AG09319 (cell line): ENCODE results near the gene TAF4B.

Experiments
- DNase-seq: peaks from one replicate; pipeline ENCODE4 v3.0.0-alpha.2; 2010; ENCODE audit warnings: low read depth; ENCODE audit errors: extremely low read depth
- CTCF ChIP-seq: IDR thresholded peaks from 2 replicates; pipeline ENCODE4 v1.5.1; 2011; ENCODE audit warnings: low read depth, mild to moderate bottlenecking, inconsistent platforms, low read length, moderate library complexity

Gene TAF4B

DNA sequence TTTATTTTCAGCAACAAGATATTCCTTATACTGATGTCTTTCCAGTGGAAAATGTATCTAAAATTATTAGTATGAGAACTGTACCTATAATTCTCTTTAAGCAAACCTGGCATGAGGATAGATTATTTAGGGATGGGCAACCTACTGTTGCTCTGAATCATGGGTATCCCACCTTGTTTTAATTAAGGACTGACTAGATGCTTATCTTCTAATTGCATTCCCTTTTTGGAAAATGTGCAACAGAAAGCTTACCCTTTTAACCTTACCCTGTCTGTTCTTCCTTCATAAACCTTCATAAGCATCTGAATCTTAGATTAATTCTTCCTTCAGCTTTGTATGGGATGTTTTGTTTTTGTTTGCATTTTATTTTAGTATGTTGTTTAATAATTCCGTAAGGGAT lies 110.3 kb downstream of the TAF4B start:
- no peak for DNase-seq
- no peak for TF ChIP-seq CTCF

DNA sequence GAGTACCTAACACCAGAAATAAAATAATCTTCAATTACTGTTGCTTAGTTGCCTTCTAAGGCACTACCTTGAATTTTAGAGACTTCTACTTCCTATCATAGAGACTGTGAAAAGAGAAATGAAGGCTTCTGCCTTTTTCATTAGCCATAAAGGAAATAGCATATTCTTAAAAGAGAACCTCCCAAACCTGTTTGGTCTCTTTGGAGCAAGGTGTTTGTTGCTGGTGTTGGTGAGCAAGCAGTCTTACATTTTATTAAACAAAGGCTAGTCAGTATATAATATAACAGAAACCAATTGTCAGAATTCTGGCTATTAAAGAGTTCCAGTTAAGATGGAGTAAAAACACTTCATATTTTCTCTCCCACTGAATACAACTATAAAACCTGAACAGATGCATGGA lies 116.4 kb downstream of the TAF4B start:
- no peak for TF ChIP-seq CTCF

GRCh38 chr18:26350961-26351360 lies 124.7 kb downstream of the TAF4B start:
- no peak for DNase-seq
- no peak for TF ChIP-seq CTCF

More for the DNA sequence above, 116.4 kb downstream of the TAF4B start:
- no peak for DNase-seq

GRCh38 chr18:26356045-26356785 lies 130.0 kb downstream of the TAF4B start:
- TF ChIP-seq CTCF = no peak
- DNase-seq = no peak

DNA sequence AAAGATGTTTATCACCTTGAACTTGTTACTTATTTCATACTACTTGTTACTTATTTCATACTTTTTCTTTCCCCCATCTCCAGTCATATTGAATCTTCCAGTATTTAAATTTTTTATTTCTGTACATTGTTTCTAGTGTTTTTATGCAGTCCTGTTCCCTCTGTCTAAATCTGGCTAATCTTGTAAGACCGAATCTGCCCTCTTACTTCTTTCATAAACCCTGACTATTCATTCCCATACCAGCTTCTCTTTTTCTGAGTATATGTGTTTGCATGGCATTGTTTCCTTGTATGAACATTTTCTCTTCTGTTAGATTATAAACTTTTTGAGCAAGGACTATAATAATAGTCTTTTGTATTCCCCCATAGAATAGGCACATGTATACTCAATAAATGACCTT lies 131.7 kb downstream of the TAF4B start:
- TF ChIP-seq CTCF = no peak
- no peak for DNase-seq

- no peak for TF ChIP-seq CTCF
- no peak for DNase-seq
Measured at GRCh38 chr18:26362021-26362420, 135.8 kb downstream of the TAF4B start.

DNA sequence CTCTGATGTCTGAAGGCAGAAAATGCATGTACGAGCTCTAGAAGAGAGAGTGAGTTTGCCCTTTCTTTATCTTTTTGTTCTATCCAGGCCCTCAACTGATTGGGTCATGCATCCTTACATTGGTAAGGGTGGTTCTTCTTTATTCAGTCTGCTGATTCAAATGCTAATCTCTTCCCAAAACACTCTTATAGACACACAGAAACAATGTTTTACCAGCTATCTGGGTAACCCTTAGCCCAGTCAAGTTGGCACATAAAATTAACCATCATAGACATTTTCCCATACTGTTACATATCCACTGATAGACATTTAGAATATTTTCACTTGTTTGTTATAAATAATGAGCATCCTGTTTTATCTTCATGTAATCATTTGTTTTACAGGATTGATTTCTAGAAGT lies 141.2 kb downstream of the TAF4B start:
- no peak for TF ChIP-seq CTCF
- DNase-seq = no peak
